Spleen (tissue), 11 donors: ENCODE data around the gene DAPL1. TPM values are rescaled to one million over a fixed set of nuclear protein-coding genes. Genes with fewer than 3 reads are reported as not detected.
"Not testable (repeated sequence)": the region's sequence is repeated elsewhere in the genome, so short reads cannot be mapped to it uniquely, and the experiment has no call there.

Experiments
- DNase-seq: peaks from one replicate; pipeline ENCODE4 v3.0.0-alpha.2; 2020
- H3K27ac ChIP-seq, 8 donors: fragments of 200-600 bp; sonication (generic) in 7 of 8; 1 replicate in 4 of 8; 2 replicates in 4 of 8; pipeline versions ENCODE4 v1.5.0 to v1.8.0; 2016 to 2021; ENCODE audit warnings: inconsistent platforms in 4 of 8, mild to moderate bottlenecking in 4 of 8, moderate library complexity in 1 of 8
- H3K27me3 ChIP-seq, 7 donors: fragments of 200-600 bp; sonication (generic) in 6 of 7; replicated peaks in 1 of 7; 1 replicate in 4 of 7; 2 replicates in 3 of 7; pipeline versions ENCODE4 v1.5.0 to v1.8.0; 2016 to 2021; ENCODE audit warnings: inconsistent platforms in 3 of 7, mild to moderate bottlenecking in 1 of 7
- H3K36me3 ChIP-seq, 6 donors: fragments of 200-600 bp; sonication (generic) in 5 of 6; 1 replicate in 4 of 6; 2 replicates in 2 of 6; pipeline versions ENCODE4 v1.5.0 to v1.8.0; 2016 to 2021; ENCODE audit warnings: inconsistent platforms in 2 of 6
- H3K4me1 ChIP-seq, 6 donors: fragments of 200-600 bp; sonication (generic) in 5 of 6; 1 replicate in 3 of 6; 2 replicates in 3 of 6; pipeline versions ENCODE4 v1.5.0 to v1.8.0; 2016 to 2021; ENCODE audit warnings: inconsistent platforms in 3 of 6
- H3K4me3 ChIP-seq, 8 donors: fragments of 200-600 bp; sonication (generic) in 7 of 8; 1 replicate in 4 of 8; 2 replicates in 4 of 8; pipeline versions ENCODE4 v1.5.0 to v1.8.0; 2016 to 2021; ENCODE audit warnings: inconsistent platforms in 4 of 8, mild to moderate bottlenecking in 4 of 8, moderate library complexity in 2 of 8
- H3K9me3 ChIP-seq, 8 donors: fragments of 200-600 bp; sonication (generic) in 7 of 8; 1 replicate in 4 of 8; 2 replicates in 4 of 8; pipeline versions ENCODE4 v1.5.0 to v1.8.0; 2016 to 2021; ENCODE audit warnings: inconsistent platforms in 4 of 8
- POLR2A ChIP-seq, 3 donors: fragments of 450-650 bp; IDR thresholded peaks; one replicate each; pipeline ENCODE4 v1.5.1; 2017; ENCODE audit warnings: antibody characterized with exemption in 3 of 3, mild to moderate bottlenecking in 1 of 3
- POLR2AphosphoS5 ChIP-seq, 3 donors: sonication (generic); formaldehyde crosslinking; IDR thresholded peaks; one replicate each; pipeline ENCODE4 v1.5.1; 2017; ENCODE audit warnings: antibody characterized with exemption in 3 of 3
- WGBS, 5 donors: extraction: QIAGEN DNeasy Blood & Tissue Kit in 3 of 5; methylation state at CpG; one replicate each; pipeline versions ENCODE4 v1.1.5 to v1.1.7; 2013 to 2018; 5-methylcytosine and 5-hydroxymethylcytosine counted together
- intact Hi-C: fragments of 100-400 bp; cut with DNase I; formaldehyde crosslinking; loops from one replicate; pipeline ENCODE4 v1.15.0; 2023; ENCODE audit warnings: low total_unique reads
- polyA plus RNA-seq, 3 donors: library from polyadenylated mRNA; stranded (reverse); fragments of 200-250 nt; gene quantifications; one replicate each; pipeline ENCODE4 v1.2.1, GENCODE V29; 2013
- total RNA-seq, 7 donors: library from RNA; depleted of rRNA in 3 of 7; stranded (reverse); fragments of >200 nt in 3 of 7; fragmentation: NEBNext Ultra II Directional in 4 of 7; extraction: Animal tissue kit (Norgen Biotek cat#: 25700) in 4 of 7; gene quantifications; one replicate each; pipeline versions ENCODE4 v1.1.0 to v1.2.1, GENCODE V29; 2016 to 2021
- TF ChIP-seq, protein P1 (sequence below), 11 experiments: fragments of 200-600 bp in 7 of 11; fragments of 450-650 bp in 4 of 11; sonication (generic) in 4 of 11; IDR thresholded peaks in 8 of 11; conservative IDR thresholded peaks in 3 of 11; 1 replicate in 7 of 11; 2 replicates in 4 of 11; pipeline versions ENCODE4 v1.4.0 to v1.8.0; 2016 to 2021; ENCODE audit warnings: antibody characterized with exemption in 11 of 11, inconsistent platforms in 4 of 11, mild to moderate bottlenecking in 1 of 11
- donor health status: healthy with polysubstance abuse.
- donor health status: DM: no; HTN: no; CAD: no; lungs with moderate emphysema.
- donor health status: DM: no; HTN: no; CAD: no.
- donor health status: Bipolar disorder and iron deficiency.
- donor health status: healthy.
- donor health status: DM: no; HTN: no; CAD: no.
- donor health status: DM: yes; HTN: yes; CAD: no.

Gene DAPL1
- total and polyA plus RNA-seq, 10 donors = 0.21 to 4.1 (median 0.73) TPM; not detected in 7

DNA sequence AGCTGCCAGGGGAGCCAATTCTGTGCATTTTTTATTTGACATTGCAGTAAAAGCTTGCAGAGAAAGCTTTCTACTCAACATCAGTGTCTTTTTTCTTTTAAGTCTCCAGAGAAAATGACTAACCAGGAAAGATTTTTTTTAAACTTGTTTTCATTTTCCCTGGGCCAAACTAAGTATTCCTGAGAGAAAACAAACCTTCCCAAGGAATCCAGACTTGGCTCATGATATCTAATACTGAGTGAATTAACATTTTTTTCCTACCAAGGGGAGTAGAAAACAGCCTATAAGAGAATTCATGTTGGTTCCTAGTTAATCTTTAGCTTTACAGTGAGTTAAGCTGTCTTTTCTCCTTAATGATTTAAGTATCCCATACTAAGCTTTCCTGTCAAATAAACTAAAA lies 46.7 kb downstream of the DAPL1 start:
- Histone ChIP-seq H3K36me3 (no peaks in the 10 kb centered on the region), H3K9me3 (no peaks in the 10 kb centered on the region), H3K4me1 (no peaks in the 10 kb centered on the region), H3K4me3 (no peak overlapping the region), H3K27ac (no peak overlapping the region), H3K27me3 (no peaks in the 10 kb centered on the region)
- DNase-seq = no peak
- TF ChIP-seq, protein P1, sequence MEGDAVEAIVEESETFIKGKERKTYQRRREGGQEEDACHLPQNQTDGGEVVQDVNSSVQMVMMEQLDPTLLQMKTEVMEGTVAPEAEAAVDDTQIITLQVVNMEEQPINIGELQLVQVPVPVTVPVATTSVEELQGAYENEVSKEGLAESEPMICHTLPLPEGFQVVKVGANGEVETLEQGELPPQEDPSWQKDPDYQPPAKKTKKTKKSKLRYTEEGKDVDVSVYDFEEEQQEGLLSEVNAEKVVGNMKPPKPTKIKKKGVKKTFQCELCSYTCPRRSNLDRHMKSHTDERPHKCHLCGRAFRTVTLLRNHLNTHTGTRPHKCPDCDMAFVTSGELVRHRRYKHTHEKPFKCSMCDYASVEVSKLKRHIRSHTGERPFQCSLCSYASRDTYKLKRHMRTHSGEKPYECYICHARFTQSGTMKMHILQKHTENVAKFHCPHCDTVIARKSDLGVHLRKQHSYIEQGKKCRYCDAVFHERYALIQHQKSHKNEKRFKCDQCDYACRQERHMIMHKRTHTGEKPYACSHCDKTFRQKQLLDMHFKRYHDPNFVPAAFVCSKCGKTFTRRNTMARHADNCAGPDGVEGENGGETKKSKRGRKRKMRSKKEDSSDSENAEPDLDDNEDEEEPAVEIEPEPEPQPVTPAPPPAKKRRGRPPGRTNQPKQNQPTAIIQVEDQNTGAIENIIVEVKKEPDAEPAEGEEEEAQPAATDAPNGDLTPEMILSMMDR (IDR thresholded peaks at IDR 0.05 in 8 of 11, conservative IDR thresholded peaks at IDR 0.05 in 3 of 11) = no peak
- TF ChIP-seq POLR2A (IDR thresholded peaks at IDR 0.05) (no peak), POLR2AphosphoS5 (IDR thresholded peaks at IDR 0.05) (no peak)
- intact Hi-C loops = no loop called here

GRCh38 chr2:158845444-158845843 lies 50.3 kb downstream of the DAPL1 start:
- Histone ChIP-seq H3K9me3 (no peaks in the 10 kb centered on the region), H3K4me1 (no peaks in the 10 kb centered on the region), H3K27ac (no peak overlapping the region), H3K27me3 (no peaks in the 10 kb centered on the region), H3K4me3 (no peak overlapping the region), H3K36me3 (no peaks in the 10 kb centered on the region)
- no peak for DNase-seq
- TF ChIP-seq, protein P1 (IDR thresholded peaks at IDR 0.05 in 8 of 11, conservative IDR thresholded peaks at IDR 0.05 in 3 of 11) = no peak
- TF ChIP-seq POLR2A (IDR thresholded peaks at IDR 0.05) (no peak), POLR2AphosphoS5 (IDR thresholded peaks at IDR 0.05) (no peak)
- intact Hi-C loops = no loop called here

- intact Hi-C loops = no loop called here
- TF ChIP-seq POLR2A (IDR thresholded peaks at IDR 0.05) (no peak), POLR2AphosphoS5 (IDR thresholded peaks at IDR 0.05) (no peak)
- TF ChIP-seq, protein P1 (IDR thresholded peaks at IDR 0.05 in 8 of 11, conservative IDR thresholded peaks at IDR 0.05 in 3 of 11) = no peak
- H3K27ac ChIP-seq = no peak overlapping the region
- H3K36me3 ChIP-seq = no peaks in the 10 kb centered on the region
- H3K4me3 ChIP-seq = no peak overlapping the region
- DNase-seq = no peak
- no peaks in the 10 kb centered on the region for H3K4me1 ChIP-seq
- no peaks in the 10 kb centered on the region for H3K27me3 ChIP-seq
- 48 to 59% (median 50%) methylated on average over 3 of the region's 3 CpGs for WGBS, 5 donors
- H3K9me3 ChIP-seq = no peaks in the 10 kb centered on the region
Measured at GRCh38 chr2:158845859-158846258, 50.7 kb downstream of the DAPL1 start.

DNA sequence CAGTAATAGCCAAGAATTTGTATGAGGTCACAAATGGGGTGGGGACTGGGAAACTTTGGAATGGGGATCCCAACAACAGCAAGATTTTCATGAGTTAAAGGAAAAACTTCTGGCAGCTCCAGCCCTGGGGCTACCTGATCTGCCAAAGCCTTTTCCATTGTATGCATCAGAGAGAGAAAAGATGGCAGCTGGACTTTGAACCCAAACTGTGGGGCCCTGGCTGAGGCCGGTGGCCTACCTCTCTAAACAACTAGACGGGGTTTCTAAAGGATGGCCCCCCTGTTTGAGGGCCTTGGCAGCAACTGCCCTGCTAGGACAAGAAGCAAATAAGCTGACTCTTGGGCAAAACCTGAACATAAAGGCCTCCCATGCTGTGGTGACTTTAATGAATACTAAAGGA lies 52.4 kb downstream of the DAPL1 start:
- WGBS, 5 donors = 85 to 100% (median 87%) methylated on average over 2 of the region's 2 CpGs; no CpG with 5 or more reads in 1 of the 5 donors
- intact Hi-C loops = not testable (repeated sequence)

DNA sequence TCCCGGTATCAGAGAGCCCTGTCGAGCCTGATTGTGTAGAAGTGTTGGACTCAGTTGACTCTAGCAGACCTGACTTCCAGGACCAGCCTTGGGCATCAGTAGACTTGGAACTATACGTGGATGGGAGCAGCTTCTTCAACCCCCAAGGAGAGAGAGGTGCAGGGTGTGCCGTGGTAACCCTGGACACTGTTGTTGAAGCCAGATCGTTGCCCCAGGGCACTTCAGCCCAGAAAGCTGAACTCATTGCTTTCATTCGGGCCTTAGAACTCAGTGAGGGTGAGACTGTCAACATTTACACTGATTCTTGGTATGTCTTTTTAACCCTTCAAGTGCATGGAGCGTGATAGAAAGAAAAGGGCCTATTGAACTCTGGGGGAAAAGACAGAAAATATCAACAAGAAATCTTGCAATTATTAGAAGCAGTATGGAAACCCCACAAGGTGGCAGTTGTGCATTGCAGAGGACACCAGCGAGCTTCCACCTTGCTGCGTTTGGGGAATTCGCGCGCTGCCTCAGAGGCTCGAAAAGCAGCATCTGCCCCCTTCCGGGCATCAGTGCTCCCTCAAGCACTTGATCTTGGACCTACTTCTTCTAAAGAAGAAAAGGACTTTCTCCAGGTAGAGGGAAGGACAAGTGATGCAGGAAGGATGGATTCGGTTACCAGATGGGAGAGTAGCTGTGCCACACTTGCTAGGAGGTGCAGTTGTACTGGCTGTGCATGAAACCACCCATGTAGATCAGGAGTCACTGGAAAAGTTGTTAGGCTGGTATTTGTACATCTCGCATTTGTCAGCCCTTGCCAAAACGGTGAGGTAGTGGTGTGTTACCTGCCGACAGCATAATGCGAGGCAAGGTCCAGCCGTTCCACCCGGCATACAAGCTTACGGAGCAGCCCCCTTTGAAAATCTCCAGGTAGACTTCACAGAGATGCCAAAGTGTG lies 53.2 kb downstream of the DAPL1 start:
- H3K27me3 ChIP-seq, H3K27ac ChIP-seq, intact Hi-C loops, DNase-seq, H3K4me1 ChIP-seq, H3K9me3 ChIP-seq, H3K4me3 ChIP-seq, H3K36me3 ChIP-seq: not testable (repeated sequence)
- WGBS, 5 donors = 73 to 87% (median 81%) methylated on average over 20 to 22 of the region's 22 CpGs

More for the DNA sequence above, 52.4 kb downstream of the DAPL1 start:
- H3K27ac ChIP-seq, H3K9me3 ChIP-seq, H3K27me3 ChIP-seq, H3K36me3 ChIP-seq, H3K4me3 ChIP-seq, H3K4me1 ChIP-seq, DNase-seq: not testable (repeated sequence)

DNA sequence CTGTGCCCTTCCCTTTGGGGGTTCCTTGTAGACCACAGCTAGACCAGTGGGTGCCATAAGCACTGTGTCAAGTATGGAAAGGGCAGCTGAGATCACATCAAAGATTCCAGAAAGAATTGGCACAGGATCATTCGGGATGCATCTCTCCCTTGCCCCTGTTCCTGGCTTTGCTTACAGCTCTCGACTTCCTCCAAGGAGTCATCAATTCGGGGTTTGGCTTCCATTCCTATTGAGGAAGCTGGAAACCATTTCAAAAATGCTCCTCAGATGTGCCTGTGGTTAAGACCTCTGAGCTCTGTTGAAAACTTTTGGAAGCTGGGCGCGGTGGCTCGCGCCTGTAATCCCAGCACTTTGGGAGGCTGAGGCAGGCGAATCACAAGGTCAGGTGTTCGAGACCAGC lies 65.1 kb downstream of the DAPL1 start:
- H3K9me3 ChIP-seq, DNase-seq, H3K36me3 ChIP-seq, H3K27ac ChIP-seq, H3K4me1 ChIP-seq, H3K4me3 ChIP-seq, intact Hi-C loops, H3K27me3 ChIP-seq: not testable (repeated sequence)
- 84 to 94% (median 88%) methylated on average over 9 of the region's 9 CpGs for WGBS, 5 donors

- H3K9me3 ChIP-seq, H3K27me3 ChIP-seq, H3K4me1 ChIP-seq, DNase-seq, intact Hi-C loops, H3K27ac ChIP-seq, H3K36me3 ChIP-seq, H3K4me3 ChIP-seq: not testable (repeated sequence)
- 90 to 98% (median 94%) methylated on average over 10 of the region's 10 CpGs for WGBS, 5 donors
Measured at GRCh38 chr2:158861626-158862025, 66.5 kb downstream of the DAPL1 start.

DNA sequence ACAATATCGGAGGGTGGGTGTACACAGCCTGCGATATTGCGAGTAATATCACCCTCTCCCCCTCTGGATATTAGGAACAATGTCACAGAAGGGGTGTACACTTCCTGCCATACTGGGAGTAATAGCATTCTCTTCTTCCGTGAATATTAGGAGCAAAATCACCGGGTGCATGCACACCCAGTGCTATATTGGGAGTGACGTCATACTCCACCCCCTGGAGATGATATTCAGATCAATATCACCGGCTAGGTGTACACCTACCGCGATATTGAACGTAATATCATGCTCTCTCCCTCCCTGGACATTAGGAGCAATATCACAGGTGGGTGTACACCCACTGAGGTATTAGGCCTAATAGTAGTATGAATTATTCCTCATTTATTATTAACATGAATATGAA lies 70.4 kb downstream of the DAPL1 start:
- H3K27me3 ChIP-seq, intact Hi-C loops, H3K4me1 ChIP-seq, H3K27ac ChIP-seq, H3K9me3 ChIP-seq, H3K36me3 ChIP-seq, H3K4me3 ChIP-seq, DNase-seq: not testable (repeated sequence)
- WGBS, 5 donors = 89 to 98% (median 94%) methylated on average over 9 to 10 of the region's 10 CpGs
